ENCODE data around the gene ASGR2. TPM values are rescaled to one million over a fixed set of nuclear protein-coding genes. Genes with fewer than 3 reads are reported as not detected.
A peak's percentile ranks its signal among the peaks of the same experiment; 100 is the strongest.

ASGR2 gene
- polyA plus RNA-seq, 3 donors = 53.3 to 148 (median 78.3) TPM

DNA sequence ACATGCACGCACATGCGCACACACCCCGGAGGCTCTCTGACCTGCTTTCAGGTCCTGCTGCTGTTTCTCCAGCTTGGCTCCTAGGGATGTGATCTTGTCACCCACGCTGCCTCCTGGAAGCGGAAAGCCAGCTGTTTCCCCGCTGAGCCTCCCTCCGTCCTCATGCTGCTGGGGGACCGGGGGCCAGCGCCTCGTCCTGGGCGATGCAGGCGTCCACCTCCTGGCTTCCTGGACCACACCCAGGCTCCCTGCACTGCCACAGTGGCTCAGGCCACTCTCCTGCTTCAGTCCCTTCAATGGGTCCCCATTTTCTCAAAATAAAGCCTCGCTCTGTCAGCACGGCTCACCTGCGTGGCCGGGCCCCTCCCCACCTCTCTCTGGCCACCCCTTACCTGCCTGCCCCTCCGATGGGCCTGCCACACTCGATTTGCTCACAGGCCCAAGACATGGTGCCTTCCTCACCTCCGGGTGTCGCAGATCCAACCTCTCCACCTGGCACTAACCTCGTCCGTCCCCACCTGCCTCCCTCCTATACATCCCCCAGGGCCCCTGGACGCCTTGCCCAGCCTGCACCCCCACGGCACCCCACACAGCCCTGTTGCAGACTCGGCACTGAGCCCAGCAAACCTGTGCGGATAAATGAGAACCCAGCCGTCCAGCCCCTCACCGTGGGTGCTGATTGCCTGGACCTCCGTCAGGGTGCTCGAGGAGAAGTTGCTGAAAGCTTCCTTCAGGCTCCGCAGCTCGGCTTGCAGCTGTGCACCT, 6.6 kb downstream of the ASGR2 start:
- Mint-ChIP-seq H3K36me3 (peaks cover 34 to 65% of the 10 kb centered on the region in 2 donors), H3K4me1 (peaks cover 28% of the 10 kb centered on the region), H3K27me3 (ENCODE audit: low read depth in 3 of 3) (peaks cover 0 to 2% (median 0%) of the 10 kb centered on the region in 3 donors), H3K27ac (no peak overlapping the region), H3K4me3 (no peak overlapping the region), H3K9me3 (peaks cover 0 to 2% (median 0%) of the 10 kb centered on the region in 7 donors)
- TF ChIP-seq, protein P1, sequence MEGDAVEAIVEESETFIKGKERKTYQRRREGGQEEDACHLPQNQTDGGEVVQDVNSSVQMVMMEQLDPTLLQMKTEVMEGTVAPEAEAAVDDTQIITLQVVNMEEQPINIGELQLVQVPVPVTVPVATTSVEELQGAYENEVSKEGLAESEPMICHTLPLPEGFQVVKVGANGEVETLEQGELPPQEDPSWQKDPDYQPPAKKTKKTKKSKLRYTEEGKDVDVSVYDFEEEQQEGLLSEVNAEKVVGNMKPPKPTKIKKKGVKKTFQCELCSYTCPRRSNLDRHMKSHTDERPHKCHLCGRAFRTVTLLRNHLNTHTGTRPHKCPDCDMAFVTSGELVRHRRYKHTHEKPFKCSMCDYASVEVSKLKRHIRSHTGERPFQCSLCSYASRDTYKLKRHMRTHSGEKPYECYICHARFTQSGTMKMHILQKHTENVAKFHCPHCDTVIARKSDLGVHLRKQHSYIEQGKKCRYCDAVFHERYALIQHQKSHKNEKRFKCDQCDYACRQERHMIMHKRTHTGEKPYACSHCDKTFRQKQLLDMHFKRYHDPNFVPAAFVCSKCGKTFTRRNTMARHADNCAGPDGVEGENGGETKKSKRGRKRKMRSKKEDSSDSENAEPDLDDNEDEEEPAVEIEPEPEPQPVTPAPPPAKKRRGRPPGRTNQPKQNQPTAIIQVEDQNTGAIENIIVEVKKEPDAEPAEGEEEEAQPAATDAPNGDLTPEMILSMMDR (IDR thresholded peaks at IDR 0.05) = no peak
- Histone ChIP-seq H3K4me3 (replicated peaks in 1 of 3; ENCODE audit: low read depth in 2 of 3, low read length in 3 of 3) (no peak overlapping the region), H4K20me1 (ENCODE audit: insufficient read depth, low read length) (no peaks in the 10 kb centered on the region), H3K9me3 (replicated peaks in 1 of 2; ENCODE audit: control insufficient read depth in 1 of 2, insufficient read depth in 1 of 2, low read length in 2 of 2) (no peaks in the 10 kb centered on the region), H3K9ac (ENCODE audit: insufficient read depth, low read length, poor library complexity, severe bottlenecking) (no peak overlapping the region), H3K27ac (ENCODE audit: low read depth in 1 of 2, low read length in 2 of 2) (peak overlapping the region in 1 of 2 donors; percentile 31), H3K36me3 (replicated peaks in 1 of 2; ENCODE audit: control insufficient read depth in 1 of 2, insufficient read depth in 2 of 2, low read length in 2 of 2) (peaks cover 33 to 35% of the 10 kb centered on the region in 2 donors), H3K79me2 (ENCODE audit: insufficient read depth, low read length) (peaks cover 13% of the 10 kb centered on the region), H2AFZ (ENCODE audit: insufficient read depth, low read depth, low read length, poor library complexity, severe bottlenecking) (no peak overlapping the region), H3K4me1 (ENCODE audit: control insufficient read depth in 1 of 2, insufficient read depth in 2 of 2, low read length in 2 of 2) (peaks cover 46 to 54% of the 10 kb centered on the region in 2 donors), H3K27me3 (ENCODE audit: control insufficient read depth in 2 of 2, insufficient read depth in 2 of 2, low read length in 2 of 2) (no peaks in the 10 kb centered on the region), H3K4me2 (replicated peaks; ENCODE audit: extremely low read depth, low read length, poor library complexity, severe bottlenecking) (no peak overlapping the region)
- 94% methylated on average over 28 of the region's 32 CpGs for WGBS (ENCODE audit: insufficient coverage)
- DNase-seq = no peak
- intact Hi-C loops (cut with micrococcal nuclease) = no loop called here

DNA sequence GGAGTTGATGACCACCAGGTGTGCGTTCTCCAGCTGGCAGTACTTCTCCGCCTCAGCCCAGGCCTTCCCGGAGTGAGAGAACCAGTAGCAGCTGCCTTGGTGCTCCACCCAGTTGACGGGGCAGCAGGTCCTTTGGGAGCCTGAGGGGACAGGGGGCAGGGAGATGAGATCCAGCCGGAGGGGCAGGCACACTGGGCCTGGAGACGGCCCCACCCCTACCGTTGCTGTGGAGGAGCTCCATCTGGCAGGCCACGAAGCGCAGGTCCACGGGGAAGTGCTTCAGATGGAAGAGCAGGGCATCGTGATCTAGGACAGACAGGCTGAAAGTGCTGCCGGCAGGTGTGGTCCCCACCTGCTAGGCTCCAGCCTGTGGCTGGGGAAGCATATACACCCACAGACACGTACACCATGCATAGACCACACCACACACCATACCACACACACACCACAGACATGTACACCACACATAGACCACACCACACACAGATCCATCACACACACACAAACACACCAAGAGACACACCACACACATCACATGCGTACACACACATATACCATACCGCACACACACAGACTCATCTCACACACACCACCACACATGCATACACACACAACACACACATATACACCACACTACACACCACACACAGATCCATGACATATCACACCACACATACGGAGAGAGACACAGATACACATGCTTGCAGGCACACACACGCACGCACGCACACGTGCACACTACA, 7.4 kb downstream of the ASGR2 start:
- Histone ChIP-seq H3K4me2 (replicated peaks; ENCODE audit: extremely low read depth, low read length, poor library complexity, severe bottlenecking) (no peak overlapping the region), H3K9me3 (replicated peaks in 1 of 2; ENCODE audit: control insufficient read depth in 1 of 2, insufficient read depth in 1 of 2, low read length in 2 of 2) (no peaks in the 10 kb centered on the region), H3K4me1 (ENCODE audit: control insufficient read depth in 1 of 2, insufficient read depth in 2 of 2, low read length in 2 of 2) (peaks cover 38 to 49% of the 10 kb centered on the region in 2 donors), H2AFZ (ENCODE audit: insufficient read depth, low read depth, low read length, poor library complexity, severe bottlenecking) (no peak overlapping the region), H3K27ac (ENCODE audit: low read depth in 1 of 2, low read length in 2 of 2) (peak overlapping the region in 1 of 2 donors; percentile 31), H3K27me3 (ENCODE audit: control insufficient read depth in 2 of 2, insufficient read depth in 2 of 2, low read length in 2 of 2) (no peaks in the 10 kb centered on the region), H4K20me1 (ENCODE audit: insufficient read depth, low read length) (no peaks in the 10 kb centered on the region), H3K79me2 (ENCODE audit: insufficient read depth, low read length) (peaks cover 7% of the 10 kb centered on the region), H3K9ac (ENCODE audit: insufficient read depth, low read length, poor library complexity, severe bottlenecking) (no peak overlapping the region), H3K4me3 (replicated peaks in 1 of 3; ENCODE audit: low read depth in 2 of 3, low read length in 3 of 3) (no peak overlapping the region), H3K36me3 (replicated peaks in 1 of 2; ENCODE audit: control insufficient read depth in 1 of 2, insufficient read depth in 2 of 2, low read length in 2 of 2) (peaks cover 35 to 43% of the 10 kb centered on the region in 2 donors)
- Mint-ChIP-seq H3K4me1 (peaks cover 33% of the 10 kb centered on the region), H3K27me3 (ENCODE audit: low read depth in 3 of 3) (peaks cover 0 to 2% (median under 1%) of the 10 kb centered on the region in 3 donors), H3K4me3 (no peak overlapping the region), H3K9me3 (peaks cover 0 to 2% (median 0%) of the 10 kb centered on the region in 7 donors), H3K27ac (peak overlapping the region in 4 of 7 donors; percentile 1 to 8 (median 1)), H3K36me3 (peaks cover 39 to 72% of the 10 kb centered on the region in 2 donors)
- TF ChIP-seq, protein P1 (IDR thresholded peaks at IDR 0.05) = no peak
- WGBS (ENCODE audit: insufficient coverage) = 78% methylated on average over 15 of the region's 20 CpGs
- DNase-seq = no peak
- intact Hi-C loops (cut with micrococcal nuclease) = no loop called here

All from CD14-positive monocyte (primary cell).